OCI-LY3 (cell line): Measurements from ENCODE around the gene MAP3K2.

Experiments used
- H2AFZ ChIP-seq: fragments of 200-600, 300-600 bp; shearing (Covaris generic); 2 replicates; pipeline ENCODE4 v1.6.0; 2014; ENCODE audit warnings: antibody characterized with exemption, low read depth, low read length
- H3K27ac ChIP-seq: fragments of 200-600, 300-600 bp; sonication (generic); 2 replicates; pipeline ENCODE4 v1.5.1; 2014; ENCODE audit warnings: mild to moderate bottlenecking, low read length, moderate library complexity, mixed read lengths
- H3K27me3 ChIP-seq: fragments of 200-600, 300-600 bp; sonication (generic); 2 replicates; pipeline ENCODE4 v1.6.1; 2014; ENCODE audit warnings: low read depth, low read length, mixed read lengths
- H3K36me3 ChIP-seq: fragments of 200-600, 300-600 bp; sonication (generic); replicated peaks from 2 replicates; pipeline ENCODE3; 2014; ENCODE audit warnings: low read depth, low read length, mixed read lengths
- H3K4me1 ChIP-seq: fragments of 300-600, 200-600 bp; sonication (generic); 2 replicates; pipeline ENCODE4 v1.6.1; 2014; ENCODE audit warnings: low read length, mixed read lengths
- H3K4me2 ChIP-seq: fragments of 200-600, 300-600 bp; sonication (generic); 2 replicates; pipeline ENCODE4 v1.6.1; 2014; ENCODE audit warnings: low read length, mixed read lengths
- H3K4me3 ChIP-seq: fragments of 300-600, 200-600 bp; sonication (generic); 2 replicates; pipeline ENCODE4 v1.5.1; 2014; ENCODE audit warnings: antibody characterized with exemption, mild to moderate bottlenecking, low read length, moderate library complexity
- H3K79me2 ChIP-seq: fragments of 300-600, 200-600 bp; shearing (Covaris generic); 2 replicates; pipeline ENCODE4 v1.6.1; 2014; ENCODE audit warnings: mild to moderate bottlenecking, low read length, mixed read lengths
- H3K9ac ChIP-seq: fragments of 300-600, 200-600 bp; shearing (Covaris generic); 2 replicates; pipeline ENCODE4 v1.6.0; 2014; ENCODE audit warnings: mild to moderate bottlenecking, low read length, moderate library complexity
- H3K9me3 ChIP-seq: fragments of 200-600, 300-600 bp; shearing (Covaris generic); 2 replicates; pipeline ENCODE4 v1.6.1; 2014; ENCODE audit warnings: low read length, mixed read lengths; ENCODE audit not compliant: insufficient read depth
- H4K20me1 ChIP-seq: fragments of 200-600, 300-600 bp; sonication (generic); 2 replicates; pipeline ENCODE4 v1.6.1; 2016; ENCODE audit warnings: low read length, mixed read lengths; ENCODE audit not compliant: insufficient read depth
- EZH2phosphoT487 ChIP-seq: fragments of 200-600 bp; shearing (Covaris generic); IDR thresholded peaks from 2 replicates; pipeline ENCODE4 v1.6.1; 2018; ENCODE audit warnings: antibody characterized with exemption, mixed run types, low read depth
- TF ChIP-seq, protein P1 (sequence below): fragments of 200-600, 300-600 bp; sonication (generic); IDR thresholded peaks from 2 replicates; pipeline ENCODE4 v1.5.1; 2014; ENCODE audit warnings: antibody characterized with exemption, low read length, low read depth

The MAP3K2 gene

DNA sequence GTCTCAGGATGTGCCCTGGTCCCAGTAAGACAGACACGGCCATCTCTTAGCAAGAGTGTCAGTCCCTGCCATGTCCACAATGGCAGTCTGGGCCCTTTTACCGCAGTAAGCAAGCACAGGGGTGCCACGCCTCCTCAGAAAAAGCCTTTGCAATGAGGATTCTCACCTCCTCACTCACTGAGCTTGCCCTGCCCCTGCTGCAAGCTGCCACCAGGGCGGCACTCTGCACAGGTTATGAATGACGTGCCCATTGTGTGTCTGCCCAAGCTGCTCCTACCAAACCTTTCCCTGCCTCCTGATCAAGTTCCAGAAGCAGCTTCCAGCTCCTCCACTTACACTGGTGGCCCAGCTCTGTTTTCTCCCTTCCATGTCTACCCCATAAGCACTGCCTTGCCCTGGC lies 117.1 kb downstream of the MAP3K2 start:
- TF ChIP-seq, protein P1, sequence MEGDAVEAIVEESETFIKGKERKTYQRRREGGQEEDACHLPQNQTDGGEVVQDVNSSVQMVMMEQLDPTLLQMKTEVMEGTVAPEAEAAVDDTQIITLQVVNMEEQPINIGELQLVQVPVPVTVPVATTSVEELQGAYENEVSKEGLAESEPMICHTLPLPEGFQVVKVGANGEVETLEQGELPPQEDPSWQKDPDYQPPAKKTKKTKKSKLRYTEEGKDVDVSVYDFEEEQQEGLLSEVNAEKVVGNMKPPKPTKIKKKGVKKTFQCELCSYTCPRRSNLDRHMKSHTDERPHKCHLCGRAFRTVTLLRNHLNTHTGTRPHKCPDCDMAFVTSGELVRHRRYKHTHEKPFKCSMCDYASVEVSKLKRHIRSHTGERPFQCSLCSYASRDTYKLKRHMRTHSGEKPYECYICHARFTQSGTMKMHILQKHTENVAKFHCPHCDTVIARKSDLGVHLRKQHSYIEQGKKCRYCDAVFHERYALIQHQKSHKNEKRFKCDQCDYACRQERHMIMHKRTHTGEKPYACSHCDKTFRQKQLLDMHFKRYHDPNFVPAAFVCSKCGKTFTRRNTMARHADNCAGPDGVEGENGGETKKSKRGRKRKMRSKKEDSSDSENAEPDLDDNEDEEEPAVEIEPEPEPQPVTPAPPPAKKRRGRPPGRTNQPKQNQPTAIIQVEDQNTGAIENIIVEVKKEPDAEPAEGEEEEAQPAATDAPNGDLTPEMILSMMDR: peak; percentile 10
- no peak for TF ChIP-seq EZH2phosphoT487
- H3K36me3 ChIP-seq: peaks cover 47% of the 10 kb centered on the region

DNA sequence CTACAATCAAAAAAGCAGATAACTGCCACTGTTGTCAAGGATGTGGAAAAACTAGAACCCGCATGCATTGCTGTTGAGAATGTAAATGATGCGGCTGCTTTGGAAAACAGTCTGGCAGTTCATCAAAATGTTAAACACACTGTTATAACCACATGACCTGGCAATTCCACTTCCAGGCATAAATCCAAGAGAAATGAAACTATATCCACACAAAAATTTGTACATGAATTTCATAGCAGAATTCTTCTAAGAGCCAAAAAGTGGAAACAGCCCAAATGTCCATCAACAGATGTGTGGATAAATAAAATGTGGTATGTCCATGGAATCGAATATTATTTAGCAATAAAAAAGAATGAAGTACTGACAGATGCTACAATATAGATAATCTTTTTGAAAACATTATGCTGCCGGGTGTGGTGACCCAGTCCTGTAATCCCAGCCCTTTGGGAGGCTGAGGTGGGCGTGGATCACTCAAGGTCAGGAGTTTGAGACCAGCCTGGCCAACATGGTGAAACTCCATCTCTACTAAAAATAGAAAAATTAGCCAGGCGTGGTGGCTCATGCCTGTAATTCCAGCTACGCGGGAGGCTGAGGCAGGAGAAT lies 125.9 kb downstream of the MAP3K2 start:
- Histone ChIP-seq H3K4me2 (no peak overlapping the region), H3K36me3 (peaks cover 28% of the 10 kb centered on the region)

More for the DNA sequence above, 117.1 kb downstream of the MAP3K2 start:
- Histone ChIP-seq H3K4me3 (no peak overlapping the region), H4K20me1 (no peaks in the 10 kb centered on the region), H3K79me2 (no peaks in the 10 kb centered on the region; the same call in 1 of the 2 replicates), H3K27ac (no peak overlapping the region), H3K4me1 (no peaks in the 10 kb centered on the region), H3K27me3 (no peaks in the 10 kb centered on the region), H3K4me2 (no peak overlapping the region), H3K9me3 (no peaks in the 10 kb centered on the region), H2AFZ (no peak overlapping the region), H3K9ac (no peak overlapping the region)

DNA sequence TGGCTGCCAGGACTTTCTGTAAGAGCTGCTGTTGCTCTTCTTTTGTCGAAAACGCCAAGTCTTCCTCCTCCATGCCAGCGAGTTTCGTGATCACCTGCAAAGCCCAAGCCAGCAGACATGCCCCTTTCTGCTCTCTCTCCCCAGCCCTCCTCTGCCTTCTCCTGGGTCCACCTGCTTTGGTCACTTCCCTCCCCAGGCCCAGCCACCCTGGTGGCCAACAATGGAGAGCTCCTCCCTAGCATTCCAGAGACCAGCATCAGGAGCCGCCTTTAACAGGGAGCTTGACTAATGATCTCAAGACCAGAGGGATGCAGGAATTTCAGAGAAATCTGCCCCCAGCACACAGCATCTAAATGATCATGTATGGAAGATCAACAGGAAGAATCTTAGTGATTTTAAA lies 128.4 kb downstream of the MAP3K2 start:
- Histone ChIP-seq H3K27ac (no peak overlapping the region), H3K9me3 (no peaks in the 10 kb centered on the region), H4K20me1 (no peaks in the 10 kb centered on the region), H3K79me2 (no peaks in the 10 kb centered on the region), H3K9ac (no peak overlapping the region), H3K4me3 (no peak overlapping the region), H3K27me3 (no peaks in the 10 kb centered on the region), H3K4me1 (no peaks in the 10 kb centered on the region), H3K36me3 (peaks cover 31% of the 10 kb centered on the region), H2AFZ (no peak overlapping the region), H3K4me2 (no peak overlapping the region)
- TF ChIP-seq, protein P1: no peak
- TF ChIP-seq EZH2phosphoT487: no peak

More for the DNA sequence above, 125.9 kb downstream of the MAP3K2 start:
- Histone ChIP-seq H4K20me1 (no peaks in the 10 kb centered on the region), H3K4me1 (no peaks in the 10 kb centered on the region), H3K79me2 (no peaks in the 10 kb centered on the region), H3K9ac (no peak overlapping the region), H3K27ac (no peak overlapping the region), H3K9me3 (no peaks in the 10 kb centered on the region), H2AFZ (no peak overlapping the region), H3K4me3 (no peak overlapping the region), H3K27me3 (no peaks in the 10 kb centered on the region)
- TF ChIP-seq, protein P1: no peak
- TF ChIP-seq EZH2phosphoT487: no peak

DNA sequence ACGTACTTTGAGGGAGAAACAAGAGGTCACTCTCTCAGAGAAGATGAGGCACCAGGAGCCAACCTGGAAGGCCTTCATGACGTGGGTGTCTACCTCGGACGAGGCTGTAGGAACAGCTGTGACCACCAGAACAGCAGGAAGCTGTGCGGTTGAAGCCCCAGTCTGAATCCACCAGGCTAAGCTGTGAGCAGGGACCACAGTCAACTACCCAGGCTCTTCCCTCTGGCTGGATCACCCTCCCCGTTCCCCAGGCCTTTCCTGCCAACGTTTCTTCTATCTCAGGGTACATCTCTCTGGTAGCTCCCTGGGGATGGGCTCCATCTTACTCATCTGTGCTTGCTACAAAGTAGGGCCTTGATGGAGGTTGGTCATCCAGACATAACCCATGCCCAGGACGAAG lies 130.9 kb downstream of the MAP3K2 start:
- H3K27ac ChIP-seq: no peak overlapping the region
- no peak overlapping the region for H3K9ac ChIP-seq
- H3K4me2 ChIP-seq: no peak overlapping the region
- no peak for TF ChIP-seq EZH2phosphoT487
- TF ChIP-seq, protein P1: no peak
- no peak overlapping the region for H3K4me3 ChIP-seq
- no peaks in the 10 kb centered on the region for H3K79me2 ChIP-seq
- no peak overlapping the region for H2AFZ ChIP-seq
- H3K4me1 ChIP-seq: no peaks in the 10 kb centered on the region
- peaks cover 31% of the 10 kb centered on the region for H3K36me3 ChIP-seq
- H3K27me3 ChIP-seq: no peaks in the 10 kb centered on the region
- no peaks in the 10 kb centered on the region for H3K9me3 ChIP-seq
- no peaks in the 10 kb centered on the region for H4K20me1 ChIP-seq
